Naive thymus-derived CD4-positive, alpha-beta T cell (primary cell): Measurements from ENCODE around the gene KDM4B. TPM values are rescaled to one million over a fixed set of nuclear protein-coding genes. Genes with fewer than 3 reads are reported as not detected.

Experiments used
- ATAC-seq: fragments of 150-1000 bp; cut with Tn5 transposase; 2 replicates; pipeline ENCODE4 v1.10.0; 2021; ENCODE audit warnings: mild to moderate bottlenecking, moderate library complexity
- CTCF ChIA-PET: fragments of 350-600 bp; sonication (Branson Sonifier 250); formaldehyde crosslinking; loops from one replicate; lab custom pipeline; 2021; ENCODE audit warnings: antibody characterized with exemption; lab: Charles Lee
- POLR2A ChIA-PET: fragments of 350-600 bp; sonication (Branson Sonifier 250); formaldehyde crosslinking; loops from one replicate; lab custom pipeline; 2021; ENCODE audit warnings: antibody characterized with exemption, inconsistent platforms; lab: Charles Lee
- DNase-seq, 9 donors: peaks; one replicate each; pipeline versions ENCODE4 v3.0.0 to v3.0.0-alpha.2; 2020 to 2022; ENCODE audit warnings: mixed read lengths in 1 of 9
- H3K27ac ChIP-seq: one replicate; pipeline ENCODE4 v1.7.0; 2013; ENCODE audit warnings: mild to moderate bottlenecking, low read depth, low read length, moderate library complexity
- H3K27me3 ChIP-seq, 2 donors: one replicate each; pipeline ENCODE4 v1.7.0; 2013; ENCODE audit warnings: low read length in 2 of 2, mild to moderate bottlenecking in 2 of 2, moderate library complexity in 2 of 2; ENCODE audit not compliant: control insufficient read depth in 2 of 2, insufficient read depth in 2 of 2
- H3K36me3 ChIP-seq, 3 experiments: 1 replicate in 2 of 3; 2 replicates in 1 of 3; pipeline ENCODE4 v1.7.0; 2013; ENCODE audit warnings: low read length in 3 of 3, mild to moderate bottlenecking in 3 of 3, moderate library complexity in 1 of 3; ENCODE audit not compliant: insufficient read depth in 3 of 3, control insufficient read depth in 2 of 3
- H3K4me1 ChIP-seq, 2 donors: one replicate each; pipeline ENCODE4 v1.7.0; 2013; ENCODE audit warnings: low read length in 2 of 2, mild to moderate bottlenecking in 2 of 2, moderate library complexity in 1 of 2; ENCODE audit not compliant: control insufficient read depth in 2 of 2, insufficient read depth in 2 of 2
- H3K4me3 ChIP-seq: 2 replicates; pipeline ENCODE4 v1.7.0; 2013; ENCODE audit warnings: mild to moderate bottlenecking, low read length
- H3K9me3 ChIP-seq, 3 experiments: 1 replicate in 2 of 3; 2 replicates in 1 of 3; pipeline ENCODE4 v1.7.0; 2013; ENCODE audit warnings: low read length in 3 of 3; ENCODE audit not compliant: control insufficient read depth in 2 of 3
- H3K27ac Mint-ChIP-seq, 9 donors: one replicate each; pipeline ENCODE4 v1.8.0; 2020 to 2022; ENCODE audit warnings: mixed read lengths in 9 of 9, mild to moderate bottlenecking in 8 of 9, moderate library complexity in 5 of 9, inconsistent platforms in 2 of 9
- H3K27me3 Mint-ChIP-seq, 5 donors: one replicate each; pipeline ENCODE4 v1.8.0; 2021 to 2022; ENCODE audit warnings: mixed read lengths in 5 of 5, mild to moderate bottlenecking in 1 of 5
- H3K36me3 Mint-ChIP-seq, 5 donors: one replicate each; pipeline ENCODE4 v1.8.0; 2020 to 2022; ENCODE audit warnings: mixed read lengths in 5 of 5, mild to moderate bottlenecking in 3 of 5, inconsistent platforms in 1 of 5
- H3K4me1 Mint-ChIP-seq, 7 donors: one replicate each; pipeline ENCODE4 v1.8.0; 2020 to 2022; ENCODE audit warnings: mixed read lengths in 7 of 7, mild to moderate bottlenecking in 3 of 7, inconsistent platforms in 1 of 7
- H3K4me3 Mint-ChIP-seq, 10 donors: one replicate each; pipeline ENCODE4 v1.8.0; 2020 to 2022; ENCODE audit warnings: mild to moderate bottlenecking in 10 of 10, mixed read lengths in 10 of 10, moderate library complexity in 6 of 10, inconsistent platforms in 2 of 10
- H3K9me3 Mint-ChIP-seq, 11 donors: one replicate each; pipeline ENCODE4 v1.8.0; 2020 to 2022; ENCODE audit warnings: mixed read lengths in 11 of 11, mild to moderate bottlenecking in 4 of 11, inconsistent platforms in 1 of 11, moderate library complexity in 1 of 11
- intact Hi-C, 2 donors: fragments of 100-400 bp; cut with micrococcal nuclease; formaldehyde crosslinking; loops; one replicate each; pipeline ENCODE4 v1.15.1; 2023
- polyA plus RNA-seq, 2 donors: library from polyadenylated mRNA; unstranded; fragments of 300-500 nt; fragmentation: Illumina TruSeq; gene quantifications; one replicate each; pipeline ENCODE4 v1.2.3, GENCODE V29; 2021
- total RNA-seq, 6 experiments: library from RNA in 5 of 6; stranded (reverse) in 5 of 6; gene quantifications; 1 replicate in 5 of 6; 2 replicates in 1 of 6; pipeline ENCODE4 v1.2.3 and lab custom pipeline; 2021 to 2026

The KDM4B gene
- total and polyA plus RNA-seq, 7 experiments from 2014 or later = 8.1 to 78.0 (median 46.7) TPM

GRCh38 chr19:5055457-5055776 is 86.5 kb downstream of the KDM4B start:
- no peak overlapping the region for H3K27ac Mint-ChIP-seq
- Histone ChIP-seq H3K9me3 (no peaks in the 10 kb centered on the region), H3K4me1 (no peaks in the 10 kb centered on the region), H3K27ac (no peak overlapping the region), H3K27me3 (no peaks in the 10 kb centered on the region), H3K36me3 (peaks cover 0 to 64% (median 0%) of the 10 kb centered on the region in 3 experiments), H3K4me3 (no peak overlapping the region)
- H3K9me3 Mint-ChIP-seq = no peaks in the 10 kb centered on the region
- intact Hi-C loops = no loop called here
- H3K4me3 Mint-ChIP-seq = no peak overlapping the region
- ATAC-seq (no peak), DNase-seq (no peak)
- H3K4me1 Mint-ChIP-seq = peaks cover 0 to 2% (median 0%) of the 10 kb centered on the region in 7 donors
- H3K36me3 Mint-ChIP-seq = peaks cover 0 to 23% (median 14%) of the 10 kb centered on the region in 5 donors
- no peaks in the 10 kb centered on the region for H3K27me3 Mint-ChIP-seq
- CTCF ChIA-PET = no interaction called here
- POLR2A ChIA-PET = no interaction called here

- intact Hi-C loops = no loop called here
- no peaks in the 10 kb centered on the region for H3K4me1 ChIP-seq
- H3K27ac Mint-ChIP-seq = no peak overlapping the region
- peaks cover 0 to 65% (median 0%) of the 10 kb centered on the region in 3 experiments for H3K36me3 ChIP-seq
- H3K27me3 Mint-ChIP-seq = no peaks in the 10 kb centered on the region
- peaks cover 0 to 8% (median 0%) of the 10 kb centered on the region in 3 experiments for H3K9me3 ChIP-seq
- H3K36me3 Mint-ChIP-seq = peaks cover 18 to 46% (median 38%) of the 10 kb centered on the region in 5 donors
- POLR2A ChIA-PET = no interaction called here
- H3K9me3 Mint-ChIP-seq = peaks cover 0 to 18% (median 5%) of the 10 kb centered on the region in 11 donors
- DNase-seq (no peak), ATAC-seq (no peak)
- no peak overlapping the region for H3K27ac ChIP-seq
- H3K27me3 ChIP-seq = no peaks in the 10 kb centered on the region
- no peak overlapping the region for H3K4me3 ChIP-seq
- H3K4me1 Mint-ChIP-seq = peaks cover 0 to 3% (median 0%) of the 10 kb centered on the region in 7 donors
- CTCF ChIA-PET = no interaction called here
- no peak overlapping the region for H3K4me3 Mint-ChIP-seq
These were observed 88.9 kb downstream of the KDM4B start for GRCh38 chr19:5057860-5058259.

- ATAC-seq = no peak
- Histone ChIP-seq H3K27me3 (no peaks in the 10 kb centered on the region), H3K9me3 (peaks cover 0 to 8% (median 0%) of the 10 kb centered on the region in 3 experiments), H3K4me3 (no peak overlapping the region), H3K36me3 (peaks cover 0 to 69% (median 4%) of the 10 kb centered on the region in 3 experiments), H3K4me1 (no peaks in the 10 kb centered on the region), H3K27ac (no peak overlapping the region)
- ChIA-PET POLR2A (no interaction called here), CTCF (no interaction called here)
- intact Hi-C loops = no loop called here
- peaks cover 0 to 3% (median 0%) of the 10 kb centered on the region in 7 donors for H3K4me1 Mint-ChIP-seq
- H3K27me3 Mint-ChIP-seq = no peaks in the 10 kb centered on the region
- DNase-seq = no peak
- H3K27ac Mint-ChIP-seq = no peak overlapping the region
- H3K36me3 Mint-ChIP-seq = peaks cover 23 to 52% (median 43%) of the 10 kb centered on the region in 5 donors
- peaks cover 0 to 23% (median 6%) of the 10 kb centered on the region in 11 donors for H3K9me3 Mint-ChIP-seq
- no peak overlapping the region for H3K4me3 Mint-ChIP-seq
These were observed 89.8 kb downstream of the KDM4B start for GRCh38 chr19:5058521-5059212.

GRCh38 chr19:5059213-5059574 is 90.3 kb downstream of the KDM4B start:
- Mint-ChIP-seq H3K27ac (no peak overlapping the region), H3K4me1 (peaks cover 0 to 3% (median 0%) of the 10 kb centered on the region in 7 donors), H3K4me3 (no peak overlapping the region), H3K9me3 (peaks cover 0 to 23% (median 6%) of the 10 kb centered on the region in 11 donors), H3K27me3 (no peaks in the 10 kb centered on the region), H3K36me3 (peaks cover 27 to 52% (median 46%) of the 10 kb centered on the region in 5 donors)
- ATAC-seq (no peak), DNase-seq (no peak)
- Histone ChIP-seq H3K4me3 (no peak overlapping the region), H3K9me3 (peaks cover 0 to 8% (median 0%) of the 10 kb centered on the region in 3 experiments), H3K36me3 (peaks cover 0 to 73% (median 4%) of the 10 kb centered on the region in 3 experiments), H3K27ac (no peak overlapping the region), H3K4me1 (no peaks in the 10 kb centered on the region), H3K27me3 (no peaks in the 10 kb centered on the region)
- ChIA-PET POLR2A (no interaction called here), CTCF (no interaction called here)
- intact Hi-C loops = no loop called here

GRCh38 chr19:5059793-5060192 is 90.9 kb downstream of the KDM4B start:
- CTCF ChIA-PET = no interaction called here
- ATAC-seq (no peak), DNase-seq (no peak)
- POLR2A ChIA-PET = interaction anchor here (0.7 kb wide), 1 partner anchor 292 kb away, joined by 3 read pairs; no protein-coding TSS in a partner anchor
- H3K4me3 ChIP-seq = no peak overlapping the region
- H3K9me3 ChIP-seq = peaks cover 0 to 8% (median 0%) of the 10 kb centered on the region in 3 experiments
- intact Hi-C loops = no loop called here
- no peak overlapping the region for H3K27ac Mint-ChIP-seq
- H3K27me3 ChIP-seq = no peaks in the 10 kb centered on the region
- H3K4me1 ChIP-seq = no peaks in the 10 kb centered on the region
- peaks cover 0 to 23% (median 6%) of the 10 kb centered on the region in 11 donors for H3K9me3 Mint-ChIP-seq
- no peaks in the 10 kb centered on the region for H3K27me3 Mint-ChIP-seq
- H3K4me1 Mint-ChIP-seq = peaks cover 0 to 3% (median 0%) of the 10 kb centered on the region in 7 donors
- peaks cover 27 to 52% (median 47%) of the 10 kb centered on the region in 5 donors for H3K36me3 Mint-ChIP-seq
- no peak overlapping the region for H3K27ac ChIP-seq
- peaks cover 0 to 72% (median 4%) of the 10 kb centered on the region in 3 experiments for H3K36me3 ChIP-seq
- H3K4me3 Mint-ChIP-seq = no peak overlapping the region

- POLR2A ChIA-PET = no interaction called here
- H3K27ac Mint-ChIP-seq = no peak overlapping the region
- intact Hi-C loops = no loop called here
- no peak for ATAC-seq
- no peak overlapping the region for H3K27ac ChIP-seq
- no peaks in the 10 kb centered on the region for H3K27me3 Mint-ChIP-seq
- peaks cover 0 to 63% (median 4%) of the 10 kb centered on the region in 3 experiments for H3K36me3 ChIP-seq
- no peak overlapping the region for H3K4me3 ChIP-seq
- peaks cover 0 to 3% (median 0%) of the 10 kb centered on the region in 7 donors for H3K4me1 Mint-ChIP-seq
- no peaks in the 10 kb centered on the region for H3K4me1 ChIP-seq
- H3K36me3 Mint-ChIP-seq = peaks cover 25 to 48% (median 40%) of the 10 kb centered on the region in 5 donors
- H3K27me3 ChIP-seq = no peaks in the 10 kb centered on the region
- DNase-seq = no peak
- CTCF ChIA-PET = no interaction called here
- H3K4me3 Mint-ChIP-seq = no peak overlapping the region
- peaks cover 0 to 8% (median 0%) of the 10 kb centered on the region in 3 experiments for H3K9me3 ChIP-seq
- H3K9me3 Mint-ChIP-seq = peaks cover 0 to 23% (median 6%) of the 10 kb centered on the region in 11 donors
These were observed 93.3 kb downstream of the KDM4B start for GRCh38 chr19:5062195-5062594.
